ENCODE results near the gene TRPM3. TPM values are rescaled to one million over a fixed set of nuclear protein-coding genes. Genes with fewer than 3 reads are reported as not detected.

Gene TRPM3
- total and polyA plus RNA-seq, 2 of the 8 experiments (the other 6 are each of a cell fraction or from before 2014, with no cell fraction given), result 2.4 to 10.9 TPM

DNA sequence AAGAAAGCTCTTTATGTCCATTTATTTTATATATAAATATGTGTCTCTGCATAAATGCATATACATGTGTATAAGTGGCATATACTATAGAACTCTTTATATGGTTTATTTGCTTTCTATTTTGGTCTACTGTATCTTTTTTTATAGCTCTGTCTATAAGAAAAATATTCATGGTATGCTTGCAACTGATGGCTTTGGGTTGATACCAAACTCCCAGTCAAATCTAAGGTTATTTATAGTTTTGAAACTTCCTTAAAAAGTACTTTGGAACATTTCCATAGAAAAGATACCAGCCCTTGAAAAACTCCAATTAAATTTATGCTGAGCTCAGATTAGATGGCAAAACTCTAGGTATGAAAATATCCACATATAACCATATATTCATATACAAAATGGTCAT is 587.0 kb downstream of the TRPM3 start:
- H2BK12ac ChIP-seq (ENCODE audit: low read depth, low read length), result no peak overlapping the region
- H3K27ac ChIP-seq (ENCODE audit: low read depth, low read length), result no peak overlapping the region
- no peak overlapping the region for H4K91ac ChIP-seq (replicated peaks; ENCODE audit: insufficient read length, low read length)
- no peaks in the 10 kb centered on the region for H3K9me3 ChIP-seq (ENCODE audit: insufficient read depth in 2 of 2, low read depth in 1 of 2, low read length in 1 of 2)
- H3K23ac ChIP-seq (ENCODE audit: insufficient read length), result no peak overlapping the region
- no peaks in the 10 kb centered on the region for H3K79me2 ChIP-seq (ENCODE audit: control insufficient read depth in 1 of 2, insufficient read depth in 2 of 2, low read length in 2 of 2)
- no peak overlapping the region for H2BK120ac ChIP-seq (replicated peaks; ENCODE audit: low read depth, low read length)
- POLR2A ChIA-PET (ENCODE audit: partially characterized antibody), result interaction anchor here (0.6 kb wide), 1 partner anchor 749 kb away, joined by 3 read pairs; no protein-coding TSS in a partner anchor
- no peaks in the 10 kb centered on the region for H3K23me2 ChIP-seq (ENCODE audit: low read depth, low read length)
- no peak overlapping the region for H2AK5ac ChIP-seq (ENCODE audit: low read depth, low read length)
- no peak overlapping the region for H2BK5ac ChIP-seq (ENCODE audit: low read depth, low read length)
- no peak overlapping the region for H3K18ac ChIP-seq (ENCODE audit: extremely low read depth, low read length)
- H3K4me3 ChIP-seq (ENCODE audit: extremely low read depth in 1 of 4, insufficient read depth in 2 of 4, low read depth in 3 of 4, low read length in 4 of 4), result no peak overlapping the region
- CTCF ChIA-PET (ENCODE audit: partially characterized antibody), result interaction anchor here (0.6 to 0.8 kb wide), 3 partner anchors 51 to 169 kb away, joined by 3 to 4 read pairs (median 4); no protein-coding TSS in a partner anchor
- H3K56ac ChIP-seq (replicated peaks; ENCODE audit: insufficient read length, low read depth, low read length), result no peak overlapping the region
- DNase-seq (ENCODE audit: low read depth in 1 of 2, low spot score in 2 of 2) (no peak), FAIRE-seq (no peak)
- H4K20me1 ChIP-seq (replicated peaks in 1 of 2; ENCODE audit: control insufficient read depth in 1 of 2, insufficient read depth in 2 of 2, low read length in 2 of 2), result no peaks in the 10 kb centered on the region
- H4K8ac ChIP-seq (ENCODE audit: extremely low read depth, insufficient read depth, low read length), result no peak overlapping the region
- no peak overlapping the region for H2AFZ ChIP-seq (ENCODE audit: low read length)
- no peaks in the 10 kb centered on the region for H3K27me3 ChIP-seq (replicated peaks in 1 of 4; ENCODE audit: control insufficient read depth in 3 of 4, extremely low read depth in 1 of 4, insufficient read depth in 3 of 4, low read length in 3 of 4)
- no peak overlapping the region for H2BK15ac ChIP-seq (ENCODE audit: low read length)
- H3K9ac ChIP-seq (replicated peaks in 1 of 4; ENCODE audit: extremely low read depth in 1 of 4, low read depth in 3 of 4, low read length in 3 of 4), result no peak overlapping the region
- H2BK20ac ChIP-seq (ENCODE audit: low read length), result no peak overlapping the region
- no peak overlapping the region for H4K5ac ChIP-seq (ENCODE audit: insufficient read length, low read depth, low read length)
- H3K14ac ChIP-seq (ENCODE audit: insufficient read length), result no peak overlapping the region
- no peaks in the 10 kb centered on the region for H3K36me3 ChIP-seq (ENCODE audit: control insufficient read depth in 2 of 4, insufficient read depth in 4 of 4, low read length in 3 of 4)
- H3K4me2 ChIP-seq (ENCODE audit: insufficient read depth in 1 of 2, low read depth in 2 of 2, low read length in 2 of 2), result no peak overlapping the region
- H3K4ac ChIP-seq (replicated peaks; ENCODE audit: insufficient read length, low read depth, low read length), result no peak overlapping the region
- TF ChIP-seq HDAC2 (IDR thresholded peaks at IDR 0.05; ENCODE audit: borderline replicate concordance in 1 of 2, low read depth in 2 of 2, low read length in 2 of 2), result no peak
- TF ChIP-seq EZH2 (IDR thresholded peaks at IDR 0.05; ENCODE audit: low read depth, low read length, severe bottlenecking), result no peak
- TF ChIP-seq, protein P1, sequence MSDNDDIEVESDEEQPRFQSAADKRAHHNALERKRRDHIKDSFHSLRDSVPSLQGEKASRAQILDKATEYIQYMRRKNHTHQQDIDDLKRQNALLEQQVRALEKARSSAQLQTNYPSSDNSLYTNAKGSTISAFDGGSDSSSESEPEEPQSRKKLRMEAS (IDR thresholded peaks at IDR 0.05), result no peak
- no peaks in the 10 kb centered on the region for H3K79me1 ChIP-seq (ENCODE audit: low read depth, low read length)
- no peaks in the 10 kb centered on the region for H3K4me1 ChIP-seq (replicated peaks in 1 of 4; ENCODE audit: control insufficient read depth in 3 of 4, insufficient read depth in 4 of 4, low read length in 3 of 4)

Measured in H1 (cell line).